Esophagus (tissue), 2 donors: Measurements from ENCODE around the gene PCDHGB3. TPM values are rescaled to one million over a fixed set of nuclear protein-coding genes. Genes with fewer than 3 reads are reported as not detected.
"Not testable (repeated sequence)": the region's sequence is repeated elsewhere in the genome, so short reads cannot be mapped to it uniquely, and the experiment has no call there.

Experiments used
- H3K27ac ChIP-seq, 2 donors: one replicate each; pipeline ENCODE4 v1.5.1; 2013; ENCODE audit warnings: low read depth in 2 of 2, mild to moderate bottlenecking in 2 of 2, inconsistent platforms in 1 of 2, low read length in 1 of 2, moderate library complexity in 1 of 2
- H3K27me3 ChIP-seq, 2 donors: one replicate each; pipeline ENCODE4 v1.6.1; 2013; ENCODE audit warnings: low read length in 2 of 2, control low read depth in 1 of 2, mild to moderate bottlenecking in 1 of 2; ENCODE audit not compliant: insufficient read depth in 2 of 2, control insufficient read depth in 1 of 2
- H3K36me3 ChIP-seq, 2 donors: one replicate each; pipeline ENCODE4 v1.6.1; 2013; ENCODE audit warnings: low read length in 1 of 2; ENCODE audit not compliant: control insufficient read depth in 2 of 2, insufficient read depth in 2 of 2
- H3K4me1 ChIP-seq, 2 donors: one replicate each; pipeline ENCODE4 v1.6.1; 2013; ENCODE audit warnings: low read length in 1 of 2; ENCODE audit not compliant: control insufficient read depth in 2 of 2, insufficient read depth in 2 of 2
- H3K4me3 ChIP-seq, 2 donors: one replicate each; pipeline ENCODE4 v1.5.1; 2013; ENCODE audit warnings: low read length in 2 of 2, mild to moderate bottlenecking in 2 of 2, low read depth in 1 of 2, moderate library complexity in 1 of 2
- H3K9me3 ChIP-seq, 2 donors: one replicate each; pipeline ENCODE4 v1.6.1; 2013; ENCODE audit warnings: mild to moderate bottlenecking in 2 of 2, low read depth in 1 of 2, low read length in 1 of 2, moderate library complexity in 1 of 2; ENCODE audit not compliant: control insufficient read depth in 2 of 2, insufficient read depth in 1 of 2
- WGBS, 2 donors: extraction: QIAGEN DNeasy Blood & Tissue Kit; methylation state at CpG; one replicate each; pipeline ENCODE4 v1.1.7; 2013; 5-methylcytosine and 5-hydroxymethylcytosine counted together
- polyA plus RNA-seq, 2 donors: library from polyadenylated mRNA; stranded (reverse); fragments of 200-250 nt; gene quantifications; one replicate each; pipeline ENCODE4 v1.2.3, GENCODE V29; 2013
- donor health status: healthy with polysubstance abuse.
- donor health status: Bipolar disorder and iron deficiency.

PCDHGB3 gene
- polyA plus RNA-seq, 2 donors = 0.13 to 0.37 TPM

DNA sequence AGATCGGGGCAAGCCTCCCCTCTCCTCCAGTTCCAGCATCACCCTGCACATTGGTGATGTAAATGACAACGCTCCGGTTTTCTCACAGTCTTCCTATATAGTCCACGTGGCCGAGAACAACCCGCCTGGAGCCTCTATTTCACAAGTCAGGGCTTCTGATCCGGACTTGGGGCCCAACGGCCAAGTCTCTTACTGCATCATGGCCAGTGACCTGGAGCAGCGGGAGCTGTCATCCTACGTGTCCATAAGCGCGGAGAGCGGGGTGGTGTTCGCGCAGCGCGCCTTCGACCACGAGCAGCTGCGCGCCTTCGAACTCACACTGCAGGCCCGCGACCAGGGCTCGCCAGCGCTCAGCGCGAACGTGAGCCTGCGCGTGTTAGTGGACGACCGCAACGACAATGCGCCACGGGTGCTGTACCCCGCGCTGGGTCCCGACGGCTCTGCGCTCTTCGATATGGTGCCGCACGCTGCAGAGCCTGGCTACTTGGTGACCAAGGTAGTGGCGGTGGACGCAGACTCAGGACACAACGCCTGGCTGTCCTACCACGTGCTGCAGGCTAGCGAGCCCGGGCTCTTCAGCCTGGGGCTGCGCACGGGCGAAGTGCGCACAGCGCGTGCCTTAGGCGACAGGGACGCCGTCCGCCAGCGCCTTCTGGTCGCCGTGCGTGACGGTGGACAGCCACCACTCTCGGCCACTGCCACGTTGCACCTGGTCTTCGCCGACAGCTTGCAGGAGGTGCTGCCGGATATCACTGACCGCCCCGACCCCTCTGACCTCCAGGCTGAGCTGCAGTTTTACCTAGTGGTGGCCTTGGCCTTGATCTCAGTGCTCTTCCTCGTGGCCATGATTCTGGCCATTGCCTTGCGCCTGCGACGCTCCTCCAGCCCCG lies 19.4 kb downstream of the PCDHGB3 start:
- no peak overlapping the region for H3K4me3 ChIP-seq
- H3K36me3 ChIP-seq = no peaks in the 10 kb centered on the region
- H3K9me3 ChIP-seq = peaks cover 34 to 46% of the 10 kb centered on the region in 2 donors
- H3K27ac ChIP-seq = no peak overlapping the region
- H3K27me3 ChIP-seq = peaks cover 0 to 5% of the 10 kb centered on the region in 2 donors
- 42 to 45% methylated on average over 77 of the region's 77 CpGs for WGBS, 2 donors
- peaks cover 0 to 3% of the 10 kb centered on the region in 2 donors for H3K4me1 ChIP-seq

DNA sequence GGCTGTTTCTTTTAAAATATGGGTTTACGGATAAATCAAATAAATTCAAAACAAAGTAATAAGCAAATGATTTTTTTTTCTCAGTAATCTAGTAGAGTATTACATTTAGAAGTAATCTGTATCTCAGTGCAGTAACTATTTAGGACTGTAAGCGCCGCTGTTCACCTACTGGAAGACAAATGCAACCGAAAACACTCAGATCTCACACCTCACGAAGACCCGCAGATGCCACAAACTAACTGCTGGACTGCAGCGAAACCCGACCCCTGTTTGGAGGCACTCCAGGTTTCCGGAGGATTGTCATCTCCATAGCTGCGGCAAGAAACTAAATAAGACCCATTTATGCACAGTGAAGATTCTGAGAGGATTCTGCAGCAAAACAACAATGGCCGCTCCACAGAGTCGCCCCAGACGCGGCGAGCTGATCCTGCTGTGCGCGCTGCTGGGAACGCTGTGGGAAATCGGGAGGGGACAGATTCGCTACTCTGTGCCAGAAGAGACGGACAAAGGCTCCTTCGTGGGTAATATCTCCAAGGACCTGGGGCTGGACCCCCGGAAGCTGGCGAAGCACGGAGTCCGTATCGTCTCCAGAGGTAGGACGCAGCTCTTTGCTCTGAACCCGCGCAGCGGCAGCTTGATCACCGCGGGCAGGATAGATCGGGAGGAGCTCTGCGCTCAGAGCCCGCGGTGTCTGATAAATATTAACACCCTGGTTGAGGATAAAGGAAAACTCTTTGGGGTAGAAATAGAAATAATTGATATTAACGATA lies 22.6 kb downstream of the PCDHGB3 start, which contains the start of gene PCDHGA8:
TSS of gene PCDHGA8 (plus strand) at position 205 of the 770 bp plus-strand sequence. CDS start at position 386, 181 bp downstream.
- H3K4me1 ChIP-seq = no peaks in the 10 kb centered on the region
- H3K27me3 ChIP-seq = peaks cover 0 to 5% of the 10 kb centered on the region in 2 donors
- no peak within 1 kb of the TSS for H3K27ac ChIP-seq
- H3K36me3 ChIP-seq = no peaks in the 10 kb centered on the region
- H3K9me3 ChIP-seq = peaks cover 33 to 42% of the 10 kb centered on the region in 2 donors
- H3K4me3 ChIP-seq = no peak within 1 kb of the TSS
- WGBS, 2 donors = 25 to 30% methylated on average over 38 of the region's 38 CpGs

DNA sequence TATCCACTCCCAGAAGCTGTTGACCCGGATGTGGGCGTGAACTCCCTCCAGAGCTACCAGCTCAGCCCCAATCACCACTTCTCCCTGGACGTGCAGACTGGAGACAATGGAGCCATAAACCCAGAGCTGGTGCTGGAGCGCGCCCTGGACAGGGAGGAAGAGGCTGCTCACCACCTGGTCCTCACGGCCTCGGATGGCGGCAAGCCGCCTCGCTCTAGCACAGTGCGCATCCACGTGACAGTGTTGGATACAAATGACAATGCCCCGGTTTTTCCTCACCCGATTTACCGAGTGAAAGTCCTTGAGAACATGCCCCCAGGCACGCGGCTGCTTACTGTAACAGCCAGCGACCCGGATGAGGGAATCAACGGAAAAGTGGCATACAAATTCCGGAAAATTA lies 23.2 kb downstream of the PCDHGB3 start:
- Histone ChIP-seq H3K27me3 (peaks cover 0 to 5% of the 10 kb centered on the region in 2 donors), H3K9me3 (peaks cover 36 to 44% of the 10 kb centered on the region in 2 donors), H3K4me3 (no peak overlapping the region), H3K36me3 (no peaks in the 10 kb centered on the region), H3K27ac (no peak overlapping the region), H3K4me1 (no peaks in the 10 kb centered on the region)
- WGBS, 2 donors = 36% methylated on average over 21 of the region's 21 CpGs

DNA sequence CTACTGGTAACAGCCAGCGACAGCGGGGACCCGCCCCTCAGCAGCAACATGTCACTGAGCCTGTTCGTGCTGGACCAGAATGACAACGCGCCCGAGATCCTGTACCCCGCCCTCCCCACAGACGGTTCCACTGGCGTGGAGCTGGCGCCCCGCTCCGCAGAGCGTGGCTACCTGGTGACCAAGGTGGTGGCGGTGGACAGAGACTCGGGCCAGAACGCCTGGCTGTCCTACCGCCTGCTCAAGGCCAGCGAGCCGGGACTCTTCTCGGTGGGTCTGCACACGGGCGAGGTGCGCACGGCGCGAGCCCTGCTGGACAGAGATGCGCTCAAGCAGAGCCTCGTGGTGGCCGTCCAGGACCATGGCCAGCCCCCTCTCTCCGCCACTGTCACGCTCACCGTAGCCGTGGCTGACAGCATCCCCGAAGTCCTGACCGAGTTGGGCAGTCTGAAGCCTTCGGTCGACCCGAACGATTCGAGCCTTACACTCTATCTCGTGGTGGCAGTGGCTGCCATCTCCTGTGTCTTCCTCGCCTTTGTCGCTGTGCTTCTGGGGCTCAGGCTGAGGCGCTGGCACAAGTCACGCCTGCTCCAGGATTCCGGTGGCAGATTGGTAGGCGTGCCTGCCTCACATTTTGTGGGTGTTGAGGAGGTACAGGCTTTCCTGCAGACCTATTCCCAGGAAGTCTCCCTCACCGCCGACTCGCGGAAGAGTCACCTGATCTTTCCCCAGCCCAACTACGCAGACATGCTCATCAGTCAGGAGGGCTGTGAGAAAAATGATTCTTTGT lies 24.6 kb downstream of the PCDHGB3 start:
- not testable (repeated sequence) for H3K36me3 ChIP-seq, H3K4me3 ChIP-seq, H3K27ac ChIP-seq, H3K27me3 ChIP-seq, H3K4me1 ChIP-seq
- peaks cover 30 to 39% of the 10 kb centered on the region in 2 donors for H3K9me3 ChIP-seq
- WGBS, 2 donors = 42% methylated on average over 41 to 46 of the region's 53 CpGs

DNA sequence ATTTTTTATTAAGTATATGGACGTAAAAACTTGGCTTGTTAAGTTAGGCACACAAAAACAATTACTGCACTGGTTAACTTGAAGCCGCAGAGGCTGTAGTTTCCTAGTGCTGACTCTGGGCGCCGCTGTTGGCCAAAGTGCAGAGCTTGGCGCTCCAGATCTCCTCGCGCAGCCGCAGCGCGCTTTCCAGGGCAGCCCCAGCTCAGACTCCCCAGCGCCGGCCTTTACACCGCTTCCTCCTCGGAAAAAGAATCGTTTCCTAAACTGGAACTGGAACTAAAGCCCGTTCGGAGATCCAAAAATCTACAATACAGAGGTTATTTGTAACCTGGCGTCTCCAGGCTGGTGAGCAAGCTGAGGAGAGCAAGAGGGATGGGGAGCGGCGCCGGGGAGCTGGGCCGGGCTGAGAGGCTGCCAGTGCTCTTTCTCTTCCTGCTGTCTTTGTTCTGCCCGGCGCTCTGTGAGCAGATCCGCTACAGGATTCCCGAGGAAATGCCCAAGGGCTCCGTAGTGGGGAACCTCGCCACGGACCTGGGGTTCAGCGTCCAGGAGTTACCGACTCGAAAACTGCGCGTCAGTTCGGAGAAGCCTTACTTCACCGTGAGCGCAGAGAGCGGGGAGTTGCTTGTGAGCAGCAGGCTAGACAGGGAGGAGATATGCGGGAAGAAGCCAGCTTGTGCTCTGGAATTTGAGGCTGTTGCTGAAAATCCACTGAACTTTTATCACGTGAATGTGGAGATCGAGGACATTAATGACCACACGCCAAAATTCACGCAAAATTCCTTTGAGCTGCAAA lies 27.9 kb downstream of the PCDHGB3 start, which contains the start of gene PCDHGB5:
TSS of gene PCDHGB5 (plus strand) at position 192 of the 796 bp plus-strand sequence. CDS start at position 373, 181 bp downstream.
- not testable (repeated sequence) for H3K27me3 ChIP-seq
- peak within 1 kb of the TSS in 1 of 2 donors; percentile 30 for H3K4me3 ChIP-seq
- peaks cover 32 to 38% of the 10 kb centered on the region in 2 donors for H3K9me3 ChIP-seq

DNA sequence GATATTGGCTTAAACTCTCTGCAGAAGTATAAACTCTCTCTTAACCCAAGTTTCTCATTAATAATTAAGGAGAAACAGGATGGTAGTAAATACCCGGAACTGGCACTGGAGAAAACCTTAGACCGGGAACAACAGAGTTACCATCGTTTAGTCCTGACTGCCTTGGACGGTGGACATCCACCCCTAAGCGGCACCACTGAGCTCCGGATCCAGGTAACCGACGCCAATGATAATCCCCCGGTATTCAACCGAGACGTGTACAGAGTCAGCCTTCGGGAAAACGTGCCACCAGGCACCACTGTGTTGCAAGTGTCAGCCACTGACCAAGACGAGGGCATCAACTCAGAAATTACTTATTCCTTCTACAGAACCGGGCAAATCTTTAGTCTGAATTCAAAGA lies 28.6 kb downstream of the PCDHGB3 start:
- H3K36me3 ChIP-seq = no peaks in the 10 kb centered on the region
- 28% methylated on average over 15 of the region's 15 CpGs for WGBS, 2 donors
- no peaks in the 10 kb centered on the region for H3K4me1 ChIP-seq
- H3K27me3 ChIP-seq = peaks cover 0 to 3% of the 10 kb centered on the region in 2 donors
- no peak overlapping the region for H3K27ac ChIP-seq
- no peak overlapping the region for H3K4me3 ChIP-seq
- H3K9me3 ChIP-seq = peaks cover 32 to 40% of the 10 kb centered on the region in 2 donors

More for the DNA sequence above, 27.9 kb downstream of the PCDHGB3 start, which contains the start of gene PCDHGB5:
- not testable (repeated sequence) for H3K4me1 ChIP-seq, H3K36me3 ChIP-seq, H3K27ac ChIP-seq
- WGBS, 2 donors = 9 to 12% methylated on average over 21 to 25 of the region's 43 CpGs

DNA sequence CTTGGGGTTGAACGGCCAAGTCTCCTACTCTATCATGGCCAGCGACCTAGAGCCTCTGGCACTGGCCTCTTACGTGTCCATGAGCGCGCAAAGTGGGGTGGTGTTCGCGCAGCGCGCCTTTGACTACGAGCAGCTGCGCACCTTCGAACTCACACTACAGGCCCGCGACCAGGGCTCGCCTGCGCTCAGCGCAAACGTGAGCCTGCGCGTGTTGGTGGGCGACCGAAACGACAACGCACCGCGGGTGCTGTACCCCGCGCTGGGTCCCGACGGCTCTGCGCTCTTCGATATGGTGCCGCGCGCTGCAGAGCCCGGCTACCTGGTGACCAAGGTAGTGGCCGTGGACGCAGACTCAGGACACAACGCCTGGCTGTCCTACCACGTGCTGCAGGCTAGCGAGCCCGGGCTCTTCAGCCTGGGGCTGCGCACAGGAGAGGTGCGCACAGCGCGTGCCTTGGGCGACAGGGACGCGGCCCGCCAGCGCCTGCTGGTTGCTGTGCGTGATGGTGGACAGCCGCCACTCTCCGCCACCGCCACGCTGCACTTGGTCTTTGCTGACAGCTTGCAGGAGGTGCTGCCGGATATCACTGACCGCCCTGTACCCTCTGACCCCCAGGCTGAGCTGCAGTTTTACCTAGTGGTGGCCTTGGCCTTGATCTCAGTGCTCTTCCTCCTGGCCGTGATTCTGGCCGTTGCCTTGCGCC lies 29.7 kb downstream of the PCDHGB3 start:
- 31 to 32% methylated on average over 61 of the region's 61 CpGs for WGBS, 2 donors
- Histone ChIP-seq H3K4me1 (no peaks in the 10 kb centered on the region), H3K9me3 (peaks cover 31 to 39% of the 10 kb centered on the region in 2 donors), H3K27ac (no peak overlapping the region), H3K36me3 (no peaks in the 10 kb centered on the region), H3K27me3 (peaks cover 0 to 3% of the 10 kb centered on the region in 2 donors), H3K4me3 (no peak overlapping the region)

DNA sequence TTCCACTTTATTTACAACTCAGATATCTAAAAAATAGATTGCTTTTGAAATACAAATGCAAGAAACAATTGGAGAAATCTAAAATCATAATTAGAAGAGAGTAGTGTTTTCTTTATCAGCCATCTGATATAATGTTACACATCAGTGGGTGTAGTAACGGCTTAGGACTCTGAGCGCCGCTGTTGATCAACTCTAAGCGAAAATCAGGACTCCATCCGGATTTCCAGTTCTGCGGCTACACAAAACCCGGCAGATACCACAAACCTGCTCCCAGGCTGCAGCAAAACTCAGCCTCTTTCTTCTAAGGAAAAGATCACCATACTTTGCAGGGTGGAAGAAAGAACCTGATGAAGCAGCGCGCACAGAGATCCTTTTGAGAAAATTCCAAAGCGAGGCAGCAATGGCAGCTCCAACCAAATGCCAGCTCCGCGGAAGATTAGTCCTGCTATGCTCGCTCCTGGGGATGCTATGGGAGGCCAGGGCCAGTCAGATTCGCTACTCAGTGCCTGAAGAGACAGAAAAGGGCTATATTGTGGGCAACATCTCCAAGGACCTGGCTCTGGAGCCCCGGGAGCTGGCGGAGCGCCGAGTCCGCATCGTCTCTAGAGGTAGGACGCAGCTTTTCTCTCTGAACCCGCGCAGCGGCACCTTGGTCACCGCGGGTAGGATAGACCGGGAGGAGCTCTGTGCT lies 32.7 kb downstream of the PCDHGB3 start, which contains the start of gene PCDHGA9:
TSS of gene PCDHGA9 (plus strand) at position 226 of the 691 bp plus-strand sequence. CDS start at position 401, 175 bp downstream.
- peaks cover 0 to 3% of the 10 kb centered on the region in 2 donors for H3K4me1 ChIP-seq
- WGBS, 2 donors = 16 to 18% methylated on average over 27 of the region's 27 CpGs
- peaks cover 0 to 3% of the 10 kb centered on the region in 2 donors for H3K27me3 ChIP-seq
- H3K9me3 ChIP-seq = peaks cover 34 to 45% of the 10 kb centered on the region in 2 donors
- H3K4me3 ChIP-seq = peak within 1 kb of the TSS; percentile 5 to 9
- H3K36me3 ChIP-seq = no peaks in the 10 kb centered on the region
- H3K27ac ChIP-seq = no peak within 1 kb of the TSS
